Immature natural killer cell (primary cell): ENCODE data around the gene TOR4A. TPM values are rescaled to one million over a fixed set of nuclear protein-coding genes. Genes with fewer than 3 reads are reported as not detected.

Experiments
- DNase-seq, 3 donors: peaks; one replicate each; pipeline ENCODE4 v3.0.0; 2022; ENCODE audit warnings: mixed read lengths in 1 of 3
- H3K27ac Mint-ChIP-seq, 6 donors: one replicate each; pipeline ENCODE4 v1.8.0; 2020; ENCODE audit warnings: mixed read lengths in 6 of 6, mild to moderate bottlenecking in 5 of 6, inconsistent platforms in 4 of 6, moderate library complexity in 3 of 6
- H3K27me3 Mint-ChIP-seq, 3 donors: one replicate each; pipeline ENCODE4 v1.8.0; 2020 to 2021; ENCODE audit warnings: low read depth in 3 of 3, mild to moderate bottlenecking in 3 of 3, mixed read lengths in 3 of 3, moderate library complexity in 3 of 3, inconsistent platforms in 1 of 3
- H3K36me3 Mint-ChIP-seq, 3 donors: one replicate each; pipeline ENCODE4 v1.8.0; 2020; ENCODE audit warnings: mixed read lengths in 3 of 3, inconsistent platforms in 2 of 3, mild to moderate bottlenecking in 2 of 3
- H3K4me1 Mint-ChIP-seq, 2 donors: one replicate each; pipeline ENCODE4 v1.8.0; 2020; ENCODE audit warnings: inconsistent platforms in 2 of 2, mild to moderate bottlenecking in 2 of 2, mixed read lengths in 2 of 2, moderate library complexity in 1 of 2
- H3K4me3 Mint-ChIP-seq, 5 donors: one replicate each; pipeline ENCODE4 v1.8.0; 2020; ENCODE audit warnings: mild to moderate bottlenecking in 5 of 5, mixed read lengths in 5 of 5, inconsistent platforms in 3 of 5, moderate library complexity in 3 of 5
- H3K9me3 Mint-ChIP-seq, 6 donors: one replicate each; pipeline ENCODE4 v1.8.0; 2020; ENCODE audit warnings: mild to moderate bottlenecking in 6 of 6, mixed read lengths in 6 of 6, inconsistent platforms in 4 of 6, moderate library complexity in 3 of 6
- polyA plus RNA-seq, 3 donors: library from polyadenylated mRNA; unstranded; fragments of 300-500 nt; fragmentation: Illumina TruSeq; gene quantifications; one replicate each; pipeline ENCODE4 v1.2.3, GENCODE V29; 2021

TOR4A gene
- 10 to 100 TPM in 1 of 3 donors, 1 to 10 TPM in 2; 4.9 to 13.9 (median 7.2) TPM for polyA plus RNA-seq

DNA sequence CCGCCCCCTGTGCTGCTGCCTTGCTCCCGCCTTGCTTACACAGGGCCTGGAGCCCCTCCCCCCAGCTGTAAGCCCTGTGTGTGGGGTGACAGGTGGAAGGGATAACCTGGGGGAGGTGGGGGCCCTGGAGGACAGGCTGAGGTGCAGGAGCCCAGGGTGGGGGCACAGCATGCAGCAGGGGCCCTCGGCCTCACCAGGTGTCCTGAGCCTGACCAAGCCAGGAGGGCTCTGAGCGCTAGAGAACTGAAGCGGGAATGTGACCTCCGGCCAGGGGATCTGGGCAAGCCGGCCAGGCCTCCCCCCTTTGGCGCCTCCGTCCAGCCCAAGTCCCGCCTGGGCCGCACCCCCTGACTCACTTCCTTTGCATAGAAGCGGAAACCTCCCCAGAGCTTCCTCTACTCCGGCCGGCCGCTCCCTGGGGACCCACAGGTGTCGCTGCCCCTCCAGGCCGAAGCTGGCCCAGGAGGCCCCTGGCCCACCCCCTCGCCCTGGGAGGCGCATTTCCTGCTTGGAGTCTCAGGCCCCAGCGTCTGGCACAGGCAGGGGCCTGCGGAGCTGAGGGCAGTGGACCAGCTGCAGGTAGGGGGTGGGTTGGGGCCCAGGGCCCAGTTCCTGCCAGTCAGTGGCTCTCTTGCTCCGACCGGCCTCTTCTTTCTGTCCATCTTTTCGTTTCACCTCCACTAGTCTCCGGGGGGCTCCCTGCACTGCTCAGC lies at the start of gene TOR4A:
Gene TOR4A, plus strand, starts transcription at position 398 of the 713 bp plus-strand sequence. CDS start 964 bp downstream, outside the sequence.
- Mint-ChIP-seq H3K4me1 (peaks cover 14 to 22% of the 10 kb centered on the region in 2 donors), H3K9me3 (no peaks in the 10 kb centered on the region), H3K27ac (peak within 1 kb of the TSS; percentile 72 to 88 (median 85)), H3K27me3 (peaks cover 0 to 4% (median 2%) of the 10 kb centered on the region in 3 donors), H3K36me3 (peaks cover 1 to 6% (median 2%) of the 10 kb centered on the region in 3 donors), H3K4me3 (peak within 1 kb of the TSS; percentile 89 to 94 (median 92))
- DNase-seq: peak; percentile 51 to 53 (median 53)

DNA sequence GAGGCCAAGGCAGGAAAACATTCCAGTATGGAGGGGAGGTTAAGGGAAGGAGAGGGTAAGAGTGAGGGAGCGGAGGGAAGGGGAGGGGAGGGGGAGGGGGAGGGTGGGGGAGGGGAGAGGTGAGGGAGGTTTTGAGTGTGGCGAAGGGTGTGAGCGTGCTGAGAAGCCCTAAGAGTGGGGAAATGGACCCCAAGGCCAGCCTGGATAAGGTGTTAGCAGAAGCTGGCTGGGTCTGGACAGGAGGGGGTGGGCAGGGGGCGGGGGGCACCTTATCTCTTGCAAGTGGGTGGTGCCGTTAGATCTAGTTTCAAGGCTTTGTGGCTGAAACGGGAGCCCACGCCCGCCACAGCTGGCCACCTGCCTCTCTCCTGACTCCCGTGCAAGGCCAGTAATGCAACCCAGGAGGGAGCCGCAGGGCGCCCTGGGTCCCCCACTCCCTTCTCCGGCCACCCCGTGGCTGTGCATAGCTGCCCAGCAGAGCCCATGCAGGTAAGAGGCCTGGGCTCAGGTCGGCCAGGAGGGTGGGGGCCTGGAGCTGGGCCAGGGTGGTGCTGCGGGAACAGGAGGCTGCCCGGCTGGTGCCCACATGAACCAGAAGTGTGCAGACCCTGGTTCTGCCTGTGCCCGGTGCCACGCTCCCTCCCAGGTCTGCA lies 49.5 kb upstream of the TOR4A start:
- no peak overlapping the region for H3K27ac Mint-ChIP-seq
- H3K9me3 Mint-ChIP-seq: no peaks in the 10 kb centered on the region
- no peaks in the 10 kb centered on the region for H3K36me3 Mint-ChIP-seq
- H3K27me3 Mint-ChIP-seq: peaks cover 0 to 13% (median 5%) of the 10 kb centered on the region in 3 donors
- H3K4me1 Mint-ChIP-seq: peaks cover 0 to under 1% of the 10 kb centered on the region in 2 donors
- no peak for DNase-seq
- H3K4me3 Mint-ChIP-seq: no peak overlapping the region

DNA sequence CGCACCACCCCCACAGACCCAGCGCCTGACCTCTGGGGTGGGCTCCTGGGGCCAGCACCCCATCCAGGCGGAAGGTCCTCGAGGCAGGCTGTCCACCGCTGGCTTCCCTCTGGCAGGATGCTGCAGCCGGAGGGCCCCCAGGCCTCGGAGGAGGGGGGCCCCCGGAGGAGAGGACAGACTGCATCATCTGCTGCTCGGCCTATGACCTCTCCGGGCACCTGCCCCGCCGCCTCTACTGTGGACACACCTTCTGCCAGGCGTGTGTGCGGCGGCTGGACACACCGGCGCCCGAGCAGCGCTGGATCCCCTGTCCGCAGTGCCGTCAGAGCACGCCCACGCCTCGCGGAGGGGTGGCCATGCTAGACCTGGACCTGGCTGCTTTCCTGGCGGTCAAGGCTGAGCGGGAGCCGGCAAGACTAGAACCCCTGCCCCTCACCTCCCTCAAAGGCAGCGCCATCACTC lies 49.0 kb upstream of the TOR4A start:
- Mint-ChIP-seq H3K27ac (no peak overlapping the region), H3K36me3 (no peaks in the 10 kb centered on the region), H3K27me3 (peaks cover 0 to 10% (median 2%) of the 10 kb centered on the region in 3 donors), H3K4me3 (no peak overlapping the region), H3K4me1 (no peaks in the 10 kb centered on the region), H3K9me3 (no peaks in the 10 kb centered on the region)
- no peak for DNase-seq

DNA sequence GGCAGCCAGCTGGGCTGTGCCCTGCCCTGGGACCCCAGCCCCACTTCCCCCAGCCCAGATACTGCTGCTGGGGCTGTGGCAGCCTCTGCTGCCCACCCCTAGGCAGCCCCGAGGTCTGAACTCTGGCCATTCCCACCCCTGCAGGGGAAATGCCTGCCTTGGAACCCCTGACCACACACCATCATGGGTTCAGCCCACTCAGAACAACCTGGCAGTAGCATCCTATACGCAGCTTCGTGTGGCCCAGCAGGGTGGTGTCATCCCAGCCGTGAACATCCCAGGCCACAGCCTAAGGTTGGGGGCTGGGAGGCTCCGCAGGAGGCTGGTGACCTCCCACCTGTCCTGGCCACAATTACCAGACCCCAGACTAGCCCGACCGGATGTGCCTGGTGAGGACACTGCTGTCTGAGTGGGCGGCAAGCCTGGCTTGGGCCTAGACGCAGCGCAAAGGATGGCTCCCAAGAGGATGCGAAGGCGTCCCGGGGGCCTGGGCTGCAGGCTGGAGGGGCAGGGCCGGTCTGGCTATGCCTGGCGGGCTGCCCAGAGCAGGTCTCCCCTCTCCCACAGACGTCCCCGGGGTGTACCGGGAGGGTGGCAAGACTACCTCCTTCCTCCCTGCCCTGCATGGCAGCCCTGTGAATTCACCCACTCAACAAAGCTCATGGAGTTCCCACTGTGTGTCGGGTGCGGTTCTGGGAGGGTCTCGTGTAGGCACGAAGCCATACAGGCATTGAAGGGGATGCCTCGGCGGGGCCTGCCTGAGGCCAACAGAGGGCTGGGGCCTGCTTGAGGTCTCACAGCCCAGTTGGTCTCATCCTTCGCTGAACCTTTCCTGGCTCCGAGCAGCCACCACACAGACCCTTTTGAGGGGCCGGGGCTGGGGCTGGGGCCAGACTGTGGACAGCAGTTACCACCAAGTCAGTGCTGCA lies 48.3 kb upstream of the TOR4A start:
- no peaks in the 10 kb centered on the region for H3K9me3 Mint-ChIP-seq
- no peaks in the 10 kb centered on the region for H3K4me1 Mint-ChIP-seq
- H3K27ac Mint-ChIP-seq: no peak overlapping the region
- H3K36me3 Mint-ChIP-seq: no peaks in the 10 kb centered on the region
- no peak for DNase-seq
- peaks cover 0 to 9% (median 2%) of the 10 kb centered on the region in 3 donors for H3K27me3 Mint-ChIP-seq
- H3K4me3 Mint-ChIP-seq: no peak overlapping the region

DNA sequence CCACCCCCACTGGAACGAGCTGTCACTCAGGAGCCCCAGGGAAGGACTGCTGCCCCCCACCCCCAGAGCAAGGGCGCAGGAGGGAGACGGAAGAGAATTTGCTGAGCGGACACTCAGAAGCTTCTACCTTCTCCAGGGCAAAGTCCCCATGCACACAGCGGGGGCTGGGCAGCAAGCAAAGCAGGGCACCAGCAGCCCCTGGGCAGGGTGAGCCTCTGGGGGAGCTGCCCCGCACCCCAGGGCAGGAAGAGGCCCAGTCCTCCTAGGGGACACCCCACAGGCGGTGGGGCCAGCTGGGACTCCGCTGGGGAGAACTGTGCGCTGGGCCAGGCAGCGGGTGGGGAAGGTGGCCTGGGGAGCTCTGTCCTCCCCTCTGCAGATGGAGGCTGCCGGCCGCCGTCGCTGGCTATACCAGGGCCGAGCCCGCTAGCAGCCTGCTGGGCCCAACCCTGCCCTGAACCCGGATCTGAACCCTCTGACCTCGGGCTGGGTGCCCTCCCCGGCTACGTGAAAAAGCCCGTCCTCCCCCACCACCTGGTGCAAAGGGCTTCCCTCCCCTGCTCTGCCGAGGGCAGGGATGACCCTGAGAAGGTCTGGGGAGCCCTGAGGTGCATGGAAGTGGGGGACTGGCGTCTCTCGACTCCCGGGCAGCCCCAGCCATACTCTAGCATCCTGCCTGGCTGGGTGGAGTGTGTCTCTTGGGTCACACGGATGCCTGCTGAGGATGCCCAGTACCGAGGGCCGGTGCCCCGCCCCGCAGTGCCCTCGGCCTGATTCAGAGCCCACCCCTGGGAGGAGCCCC lies 47.4 kb upstream of the TOR4A start:
- no peaks in the 10 kb centered on the region for H3K4me1 Mint-ChIP-seq
- H3K36me3 Mint-ChIP-seq: no peaks in the 10 kb centered on the region
- DNase-seq: no peak
- peaks cover 0 to 9% (median 2%) of the 10 kb centered on the region in 3 donors for H3K27me3 Mint-ChIP-seq
- no peaks in the 10 kb centered on the region for H3K9me3 Mint-ChIP-seq
- H3K27ac Mint-ChIP-seq: no peak overlapping the region
- no peak overlapping the region for H3K4me3 Mint-ChIP-seq

DNA sequence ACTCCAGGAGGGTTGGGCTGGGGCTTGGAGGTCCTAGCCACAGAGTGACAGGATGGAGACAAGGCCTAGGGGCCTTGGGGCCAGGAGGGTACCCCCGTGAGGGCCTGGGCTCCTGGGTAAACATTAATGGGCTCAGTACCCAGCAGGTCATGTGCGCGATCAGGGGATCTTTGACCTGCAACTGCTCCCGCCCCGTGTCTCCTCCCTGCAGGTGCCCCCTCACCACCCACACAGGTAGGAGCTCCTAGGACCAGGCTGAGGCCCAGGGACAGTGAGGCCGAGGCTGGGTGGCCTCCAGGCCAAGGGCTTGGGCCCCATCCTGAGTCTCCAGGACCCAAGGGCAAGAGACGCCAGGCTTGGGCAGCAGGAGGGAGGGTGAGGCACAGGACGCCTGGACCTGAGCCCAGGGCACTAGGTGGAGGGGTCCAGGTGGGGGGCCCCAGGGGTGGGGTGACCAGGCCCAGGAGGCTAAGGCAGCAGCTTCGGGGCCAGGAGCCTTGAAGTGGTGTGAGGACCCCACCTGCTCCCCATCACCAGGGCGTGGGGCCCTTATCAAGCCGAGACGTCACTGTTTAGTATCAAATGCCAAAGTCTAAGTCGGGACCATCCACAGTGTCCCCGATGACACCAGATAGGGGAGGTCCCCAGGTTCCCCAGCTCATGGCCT lies 46.7 kb upstream of the TOR4A start, which contains the start of gene SLC34A3:
Gene SLC34A3, plus strand, starts transcription at position 197 of the 667 bp plus-strand sequence. CDS start 802 bp downstream, outside the sequence.
- peaks cover 0 to 9% (median 2%) of the 10 kb centered on the region in 3 donors for H3K27me3 Mint-ChIP-seq
- H3K9me3 Mint-ChIP-seq: no peaks in the 10 kb centered on the region
- H3K4me1 Mint-ChIP-seq: no peaks in the 10 kb centered on the region
- H3K36me3 Mint-ChIP-seq: no peaks in the 10 kb centered on the region
- no peak for DNase-seq
- H3K4me3 Mint-ChIP-seq: no peak within 1 kb of the TSS
- no peak within 1 kb of the TSS for H3K27ac Mint-ChIP-seq

DNA sequence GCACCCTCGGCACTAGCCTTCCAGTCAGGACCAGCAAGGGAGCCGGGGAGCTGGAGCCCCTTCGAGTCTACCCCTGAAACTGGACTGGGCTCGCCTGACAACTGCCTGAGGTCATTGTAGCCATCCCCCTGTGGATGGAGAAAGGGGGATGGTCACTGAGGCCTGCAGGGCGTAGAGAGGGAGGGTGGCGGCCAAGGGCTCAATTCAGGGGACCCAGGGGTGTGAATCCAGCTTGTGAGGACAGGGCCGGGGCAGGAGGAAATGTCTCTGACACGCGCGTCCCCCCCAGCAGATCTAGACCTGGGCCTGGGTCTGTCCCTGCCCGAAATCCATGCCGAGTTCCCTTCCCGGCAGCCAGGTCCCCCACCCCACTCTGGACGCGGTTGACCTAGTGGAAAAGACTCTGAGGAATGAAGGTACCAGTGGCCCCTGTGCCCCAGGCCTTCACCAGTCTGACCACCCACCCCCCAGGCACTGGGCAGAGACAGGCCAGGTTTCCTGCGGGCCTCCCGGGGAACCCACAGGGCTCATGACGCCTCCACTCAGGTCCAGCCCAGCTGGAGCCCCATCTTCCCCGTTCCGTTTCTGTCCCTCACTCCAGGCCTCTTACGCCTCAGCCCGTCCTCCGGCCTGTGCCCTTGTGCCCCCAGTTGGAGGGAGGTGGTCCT lies 46.0 kb upstream of the TOR4A start:
- Mint-ChIP-seq H3K9me3 (no peaks in the 10 kb centered on the region), H3K27ac (no peak overlapping the region), H3K36me3 (no peaks in the 10 kb centered on the region), H3K27me3 (peaks cover 0 to 6% (median 2%) of the 10 kb centered on the region in 3 donors), H3K4me1 (peaks cover 0 to 1% of the 10 kb centered on the region in 2 donors), H3K4me3 (no peak overlapping the region)
- DNase-seq: no peak

DNA sequence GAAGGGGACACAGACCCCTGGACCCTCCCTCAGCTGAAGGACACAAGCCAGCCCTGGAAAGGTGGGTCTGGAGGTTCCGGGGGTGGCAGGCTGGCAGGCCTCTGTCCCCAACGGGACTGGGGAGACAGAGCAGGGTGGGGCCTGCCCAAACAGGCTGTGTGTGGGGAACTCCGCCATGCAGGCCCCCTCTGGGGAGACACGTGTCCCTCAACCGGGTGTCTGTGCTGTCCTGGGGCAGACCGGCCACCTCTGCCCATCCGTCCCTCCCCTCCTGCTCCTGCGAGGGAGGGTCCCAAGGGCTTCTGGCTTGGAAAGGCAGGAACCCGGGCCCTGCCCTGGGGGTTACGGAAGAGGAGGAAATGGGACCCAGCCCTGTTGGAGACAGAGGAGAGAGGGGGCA lies 45.4 kb upstream of the TOR4A start:
- Mint-ChIP-seq H3K9me3 (no peaks in the 10 kb centered on the region), H3K4me1 (peaks cover 0 to 2% of the 10 kb centered on the region in 2 donors), H3K4me3 (no peak overlapping the region), H3K36me3 (no peaks in the 10 kb centered on the region), H3K27ac (no peak overlapping the region), H3K27me3 (peaks cover 0 to 5% (median 2%) of the 10 kb centered on the region in 3 donors)
- no peak for DNase-seq

DNA sequence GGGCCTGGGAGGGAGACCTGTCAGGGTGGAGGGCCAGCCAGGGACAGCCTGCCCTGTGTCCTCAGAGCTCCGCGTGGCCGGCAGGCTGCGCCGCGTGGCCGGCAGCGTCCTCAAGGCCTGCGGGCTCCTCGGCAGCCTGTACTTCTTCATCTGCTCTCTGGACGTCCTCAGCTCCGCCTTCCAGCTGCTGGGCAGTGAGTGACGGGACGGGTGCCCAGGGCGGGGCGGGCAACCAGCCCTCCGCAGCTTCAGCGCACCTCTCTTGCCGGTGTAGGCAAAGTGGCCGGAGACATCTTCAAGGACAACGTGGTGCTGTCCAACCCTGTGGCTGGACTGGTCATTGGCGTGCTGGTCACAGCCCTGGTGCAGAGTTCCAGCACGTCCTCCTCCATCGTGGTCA lies 45.0 kb upstream of the TOR4A start:
- Mint-ChIP-seq H3K27me3 (peaks cover 0 to 4% (median 2%) of the 10 kb centered on the region in 3 donors), H3K9me3 (no peaks in the 10 kb centered on the region), H3K27ac (no peak overlapping the region), H3K4me1 (peaks cover 0 to 4% of the 10 kb centered on the region in 2 donors), H3K36me3 (no peaks in the 10 kb centered on the region), H3K4me3 (no peak overlapping the region)
- DNase-seq: no peak

DNA sequence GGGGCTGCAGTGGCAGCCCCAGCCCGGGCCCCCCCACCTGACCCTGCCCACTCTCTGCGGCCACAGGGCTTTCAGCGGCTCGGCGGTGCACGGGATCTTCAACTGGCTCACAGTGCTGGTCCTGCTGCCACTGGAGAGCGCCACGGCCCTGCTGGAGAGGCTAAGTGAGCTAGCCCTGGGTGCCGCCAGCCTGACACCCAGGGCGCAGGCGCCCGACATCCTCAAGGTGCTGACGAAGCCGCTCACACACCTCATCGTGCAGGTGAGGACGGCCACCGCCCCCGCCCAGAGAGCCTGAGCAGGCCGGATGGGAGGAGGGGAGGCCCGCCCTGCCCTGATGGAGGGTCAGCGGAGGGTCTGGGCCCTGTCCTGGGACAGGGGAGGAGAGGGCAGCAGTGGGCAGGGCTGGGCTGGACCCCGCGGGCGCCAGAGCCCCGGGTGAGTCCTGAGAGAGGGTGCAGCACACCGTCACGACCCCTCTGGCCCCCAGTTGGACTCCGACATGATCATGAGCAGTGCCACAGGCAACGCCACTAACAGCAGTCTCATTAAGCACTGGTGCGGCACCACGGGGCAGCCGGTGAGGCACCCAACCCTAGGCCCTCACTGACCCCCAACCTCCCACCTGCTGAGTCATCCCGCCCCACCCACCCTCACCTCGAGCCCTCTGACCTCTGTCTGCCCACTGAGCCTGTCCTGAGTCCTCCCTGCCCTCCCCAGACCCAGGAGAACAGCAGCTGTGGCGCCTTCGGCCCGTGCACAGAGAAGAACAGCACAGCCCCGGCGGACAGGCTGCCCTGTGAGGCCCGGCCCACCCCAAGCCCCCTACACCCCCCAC lies 44.2 kb upstream of the TOR4A start:
- H3K9me3 Mint-ChIP-seq: no peaks in the 10 kb centered on the region
- H3K4me1 Mint-ChIP-seq: peaks cover 0 to 4% of the 10 kb centered on the region in 2 donors
- peaks cover 0 to 2% (median 2%) of the 10 kb centered on the region in 3 donors for H3K27me3 Mint-ChIP-seq
- no peak for DNase-seq
- no peaks in the 10 kb centered on the region for H3K36me3 Mint-ChIP-seq
- no peak overlapping the region for H3K4me3 Mint-ChIP-seq
- no peak overlapping the region for H3K27ac Mint-ChIP-seq

DNA sequence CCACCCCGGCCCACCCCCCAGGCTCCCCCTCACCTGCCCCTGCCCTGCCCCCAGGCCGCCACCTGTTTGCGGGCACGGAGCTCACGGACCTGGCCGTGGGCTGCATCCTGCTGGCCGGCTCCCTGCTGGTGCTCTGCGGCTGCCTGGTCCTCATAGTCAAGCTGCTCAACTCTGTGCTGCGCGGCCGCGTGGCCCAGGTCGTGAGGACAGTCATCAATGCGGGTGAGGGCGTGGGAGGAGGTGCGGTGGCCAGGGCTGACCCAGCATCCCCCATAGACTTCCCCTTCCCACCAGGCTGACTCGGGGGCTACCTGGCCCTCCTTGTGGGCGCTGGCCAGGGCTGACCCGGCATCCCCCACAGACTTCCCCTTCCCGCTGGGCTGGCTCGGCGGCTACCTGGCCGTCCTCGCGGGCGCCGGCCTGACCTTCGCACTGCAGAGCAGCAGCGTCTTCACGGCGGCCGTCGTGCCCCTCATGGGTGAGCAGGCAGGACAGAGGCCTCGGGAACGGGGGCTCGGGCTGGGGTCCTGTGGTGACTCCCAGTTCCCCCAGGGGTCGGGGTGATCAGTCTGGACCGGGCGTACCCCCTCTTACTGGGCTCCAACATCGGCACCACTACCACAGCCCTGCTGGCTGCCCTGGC lies 43.4 kb upstream of the TOR4A start:
- H3K4me3 Mint-ChIP-seq: no peak overlapping the region
- peaks cover 5 to 9% of the 10 kb centered on the region in 2 donors for H3K4me1 Mint-ChIP-seq
- no peak overlapping the region for H3K27ac Mint-ChIP-seq
- H3K9me3 Mint-ChIP-seq: no peaks in the 10 kb centered on the region
- H3K27me3 Mint-ChIP-seq: peaks cover 0 to 2% (median 2%) of the 10 kb centered on the region in 3 donors
- no peak for DNase-seq
- H3K36me3 Mint-ChIP-seq: no peaks in the 10 kb centered on the region
